H4 (cell line): ENCODE data around the gene PELI2. TPM values are rescaled to one million over a fixed set of nuclear protein-coding genes. Genes with fewer than 3 reads are reported as not detected.

Experiments
- DNase-seq: peaks from one replicate; pipeline ENCODE4 v3.0.0-alpha.2; 2015; ENCODE audit warnings: low spot score
- total RNA-seq: library from RNA; depleted of rRNA; stranded (reverse); fragments of >200 nt; shearing (Covaris generic); gene quantifications from 2 replicates; pipeline ENCODE4 v1.2.3, GENCODE V29; 2014; rRNA removed

PELI2 gene, protein sequence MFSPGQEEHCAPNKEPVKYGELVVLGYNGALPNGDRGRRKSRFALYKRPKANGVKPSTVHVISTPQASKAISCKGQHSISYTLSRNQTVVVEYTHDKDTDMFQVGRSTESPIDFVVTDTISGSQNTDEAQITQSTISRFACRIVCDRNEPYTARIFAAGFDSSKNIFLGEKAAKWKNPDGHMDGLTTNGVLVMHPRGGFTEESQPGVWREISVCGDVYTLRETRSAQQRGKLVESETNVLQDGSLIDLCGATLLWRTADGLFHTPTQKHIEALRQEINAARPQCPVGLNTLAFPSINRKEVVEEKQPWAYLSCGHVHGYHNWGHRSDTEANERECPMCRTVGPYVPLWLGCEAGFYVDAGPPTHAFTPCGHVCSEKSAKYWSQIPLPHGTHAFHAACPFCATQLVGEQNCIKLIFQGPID
- total RNA-seq, result 4.8 and 5.1 TPM in 2 replicates

DNA sequence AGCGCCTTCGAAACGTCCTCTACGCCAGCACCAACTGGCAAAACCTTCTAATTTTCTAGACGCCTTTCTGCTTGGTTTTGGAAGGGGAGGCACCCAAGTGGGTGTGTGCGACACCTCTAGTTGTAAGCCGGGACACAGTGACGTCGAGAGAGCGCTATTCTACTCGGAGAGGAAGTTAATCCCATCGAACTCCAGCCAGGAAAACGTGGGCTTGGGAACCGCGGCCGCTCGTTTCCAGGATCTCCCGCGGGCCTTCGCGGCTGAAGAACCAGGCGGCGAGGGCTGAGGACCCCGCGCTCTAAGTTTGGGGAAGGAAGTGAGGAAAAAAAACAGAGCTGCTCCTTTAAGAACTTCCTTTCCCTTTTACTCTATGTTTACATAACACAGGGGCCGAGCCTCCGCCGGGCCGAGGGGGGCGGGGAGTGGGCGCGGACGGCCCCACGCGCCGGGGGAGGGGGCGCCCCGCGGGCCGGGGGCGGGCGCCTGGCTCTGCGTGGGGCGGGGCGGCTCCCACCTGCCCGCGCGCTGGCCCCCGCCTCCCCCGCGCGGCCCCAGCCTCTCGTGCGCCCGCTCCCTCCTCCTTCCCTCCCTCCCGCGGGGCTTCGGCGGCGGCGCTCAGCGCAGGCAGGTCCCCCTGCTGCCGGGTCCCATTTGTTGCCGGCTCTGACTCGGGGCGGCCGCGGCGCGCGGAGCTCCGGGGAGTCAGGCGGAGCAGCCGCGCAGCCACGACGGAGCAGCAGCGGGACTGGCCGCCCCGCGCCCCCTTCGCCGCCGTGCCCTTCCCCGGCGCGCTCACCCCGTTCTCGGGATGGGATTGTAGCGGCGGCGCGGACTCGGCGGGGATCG is at the start of gene PELI2:
PELI2 (plus strand) TSS at position 647 of the 846 bp plus-strand sequence. CDS start 250 bp downstream, outside the sequence.
- peak; percentile 56 for DNase-seq

DNA sequence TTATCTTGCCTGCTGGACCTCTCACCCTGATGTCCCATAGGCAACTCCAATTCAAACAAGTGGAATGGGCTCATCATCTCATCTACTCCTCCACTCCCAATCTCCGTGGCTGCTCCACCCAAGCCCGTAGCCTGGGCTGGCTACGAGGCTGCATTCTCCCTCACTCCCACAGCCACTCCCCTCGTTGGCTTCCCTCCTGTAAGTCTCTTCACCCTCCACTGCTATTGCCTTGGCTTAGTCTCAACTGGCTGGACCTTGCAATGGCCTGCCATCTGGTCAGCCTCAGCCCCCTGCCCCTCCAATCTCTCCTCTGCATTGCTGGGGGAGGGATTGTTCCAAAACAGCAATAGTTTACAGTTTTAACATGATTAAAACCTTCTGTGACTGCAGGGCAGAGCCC is 44.4 kb upstream of the PELI2 start:
- DNase-seq, result no peak

DNA sequence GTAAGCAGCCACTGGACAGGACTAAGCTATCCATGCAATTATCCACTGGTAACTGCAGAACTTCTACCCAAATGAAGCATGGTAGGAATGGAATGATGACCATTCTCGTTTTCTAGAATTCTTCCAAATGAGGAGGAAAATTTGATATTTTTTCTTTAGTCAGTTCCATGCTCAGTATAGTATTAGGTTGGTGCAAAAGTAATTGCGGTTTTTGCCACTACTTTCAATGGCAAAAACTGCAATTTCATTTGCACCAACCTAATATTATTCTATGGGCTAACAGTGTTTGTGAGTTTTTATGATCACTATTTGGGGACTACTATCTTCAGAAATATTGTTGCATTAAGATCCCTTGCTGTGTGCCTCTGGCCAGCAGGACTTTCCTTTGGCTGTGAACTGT is 42.9 kb upstream of the PELI2 start:
- no peak for DNase-seq

DNA sequence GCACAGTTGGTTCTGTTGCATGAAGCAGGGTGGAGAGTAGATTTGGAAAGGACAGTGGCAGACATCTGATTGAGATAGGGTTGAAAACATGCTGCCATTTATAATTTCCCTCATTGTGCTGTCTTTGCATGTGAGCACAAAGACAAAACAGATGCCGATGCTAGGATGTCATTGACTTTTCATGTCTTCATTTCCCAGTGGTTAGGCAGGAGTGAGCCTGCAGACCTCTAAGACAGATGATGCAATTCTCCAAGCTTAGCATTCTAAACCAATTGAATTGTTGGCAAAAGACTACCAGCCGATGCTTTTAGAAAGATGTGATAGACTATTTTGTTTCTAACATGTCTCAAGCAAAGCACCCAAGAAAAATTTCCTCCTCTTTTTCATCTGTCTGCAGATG is 37.1 kb upstream of the PELI2 start:
- no peak for DNase-seq

DNA sequence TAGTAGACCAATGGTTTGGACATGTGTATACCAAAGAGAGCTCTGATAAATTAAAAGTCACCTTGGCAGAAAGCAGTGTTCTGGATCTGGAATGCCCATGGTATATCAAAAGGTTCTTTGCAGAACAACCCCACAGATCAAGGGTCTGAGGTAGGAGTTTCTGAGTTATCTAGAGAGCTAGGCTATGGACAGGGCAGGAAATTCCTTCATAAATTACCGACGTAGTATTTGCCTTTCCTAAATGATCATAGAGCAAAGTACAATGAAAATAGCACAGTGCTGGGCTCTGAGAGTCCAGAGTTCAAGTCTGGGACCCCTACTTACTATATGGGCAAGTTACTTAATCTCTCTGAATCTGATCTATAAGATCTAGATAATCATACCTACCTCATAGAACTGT is 35.3 kb upstream of the PELI2 start:
- no peak for DNase-seq

DNA sequence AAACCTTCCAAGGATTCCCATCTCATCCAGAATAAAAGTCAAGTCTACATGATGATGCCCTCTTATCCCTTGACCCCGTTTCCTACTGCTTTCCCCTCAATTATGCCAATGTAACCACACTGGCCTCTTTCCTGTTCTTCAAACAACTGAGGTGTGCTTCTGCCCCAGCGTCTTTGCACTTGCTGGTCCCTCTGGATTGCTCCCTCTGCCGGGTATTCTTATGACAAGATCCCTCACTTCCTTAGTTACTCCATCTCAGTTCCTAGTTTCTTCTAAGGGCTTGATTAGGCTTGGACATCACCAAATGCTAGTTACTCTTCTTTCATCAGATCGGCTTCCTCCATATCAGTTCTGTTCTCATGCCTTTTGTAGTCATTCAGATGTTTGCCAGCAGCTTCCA is 32.7 kb upstream of the PELI2 start:
- no peak for DNase-seq

DNA sequence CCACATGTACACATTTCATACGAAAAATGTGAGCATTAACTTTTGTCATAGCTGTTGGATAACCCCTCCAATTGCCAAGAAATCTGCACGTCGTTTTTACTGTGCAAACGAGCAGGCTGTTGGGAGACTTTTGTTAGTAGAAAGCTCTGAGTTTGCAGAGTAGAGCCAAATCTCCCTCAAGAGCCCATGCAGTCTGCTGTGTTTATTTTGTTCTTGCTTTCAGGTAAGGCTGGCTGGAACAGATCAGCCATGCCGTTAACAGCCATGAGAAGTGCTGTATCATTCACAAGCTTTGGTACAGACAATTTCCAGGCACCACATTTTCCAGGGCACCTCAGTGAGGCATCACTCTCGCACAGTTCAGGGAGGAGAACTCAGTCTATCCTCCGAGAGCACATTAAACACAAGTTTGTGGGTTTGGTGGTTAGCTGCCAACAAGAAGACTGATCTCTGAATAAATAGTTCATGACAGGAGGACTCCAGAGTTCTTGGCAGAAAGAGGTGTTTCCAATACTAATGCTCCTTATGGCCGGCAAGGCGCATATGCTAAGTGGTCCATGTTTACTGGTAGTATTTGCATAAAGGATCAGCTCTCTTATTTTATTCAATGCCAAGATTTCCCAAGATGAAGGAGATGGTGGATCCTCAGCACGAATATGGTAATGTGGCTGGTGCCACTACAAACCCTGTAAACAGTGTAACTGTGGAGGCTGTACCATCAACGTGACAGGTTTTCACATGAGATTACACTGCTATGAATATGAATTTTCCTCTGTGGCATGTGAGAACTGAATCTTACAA is 30.3 kb upstream of the PELI2 start:
- DNase-seq, result peak; percentile 77

DNA sequence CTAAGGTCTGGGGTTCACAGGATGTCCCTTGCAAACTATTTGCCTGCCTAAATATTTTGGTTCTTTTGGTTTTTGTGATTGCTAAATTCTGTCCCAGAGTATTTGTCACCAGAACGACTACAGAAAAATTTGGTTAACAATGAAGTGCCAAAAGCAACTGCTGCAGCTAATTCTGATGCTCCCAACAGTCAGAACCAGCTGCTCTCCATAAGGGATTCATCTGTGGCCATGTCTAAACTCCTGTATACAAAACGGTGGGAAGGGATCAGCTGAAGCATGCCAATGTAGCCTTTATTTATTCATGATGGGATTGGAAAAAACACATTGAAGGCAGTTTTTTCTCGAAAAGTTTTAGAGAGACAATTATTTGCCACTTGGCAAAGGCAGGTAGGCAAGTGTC is 29.3 kb upstream of the PELI2 start:
- peak; percentile 10 for DNase-seq

DNA sequence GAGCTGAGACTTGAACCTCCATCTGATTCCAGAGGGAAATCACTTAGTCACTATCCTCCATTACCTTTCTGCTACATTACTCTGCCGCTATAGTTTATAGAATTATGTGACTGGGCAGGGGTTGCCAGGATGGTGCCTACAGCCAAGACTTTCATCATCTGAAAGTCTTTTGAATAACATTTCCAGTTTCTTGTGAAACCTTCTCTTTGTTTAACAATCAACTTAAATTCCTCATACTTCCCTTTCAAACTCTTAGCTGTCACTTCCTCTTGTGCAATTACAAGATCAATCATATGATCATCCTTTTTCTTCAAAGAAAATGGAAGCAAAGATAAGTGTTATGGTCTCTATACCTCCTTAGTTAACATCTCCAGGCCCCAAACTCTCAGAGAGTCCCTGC is 25.4 kb upstream of the PELI2 start:
- no peak for DNase-seq

DNA sequence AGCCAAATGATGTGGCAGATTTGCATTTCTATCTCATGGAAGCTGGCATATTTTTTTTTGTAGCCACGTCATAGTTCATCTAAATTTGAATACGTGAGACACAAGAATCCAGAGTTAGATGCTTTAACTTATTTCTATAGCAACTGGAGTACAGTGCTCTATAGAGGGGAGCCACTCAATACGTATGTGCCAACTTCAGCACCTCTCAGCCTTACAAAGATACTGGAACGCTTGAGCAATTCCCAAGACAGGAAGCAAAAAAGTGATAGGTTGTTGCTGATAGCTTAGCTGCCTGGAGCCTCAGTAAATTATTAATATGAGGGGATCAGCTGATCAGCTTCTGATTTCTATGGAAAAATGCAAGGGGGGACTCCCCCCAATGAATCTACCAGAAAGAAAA is 24.1 kb upstream of the PELI2 start:
- DNase-seq, result no peak

DNA sequence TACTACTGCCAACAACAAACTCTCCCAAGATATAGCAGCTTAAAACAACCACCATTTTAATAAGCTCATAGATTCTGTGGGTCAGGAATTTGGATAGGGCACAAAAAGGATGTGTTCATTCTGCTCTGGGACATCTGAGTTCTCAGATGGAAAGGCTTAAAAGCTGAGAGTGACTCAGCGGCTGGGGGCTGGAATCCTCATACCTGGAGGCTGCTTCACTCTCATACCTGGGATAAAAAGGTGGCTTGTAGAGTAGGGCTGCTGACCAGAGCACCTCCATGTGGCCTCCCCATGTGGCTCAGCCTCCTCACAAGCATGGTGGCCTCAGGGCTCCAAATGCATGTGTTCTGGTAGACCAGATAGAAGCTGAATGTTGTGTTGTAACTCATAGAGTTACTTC is 20.2 kb upstream of the PELI2 start:
- DNase-seq, result no peak

DNA sequence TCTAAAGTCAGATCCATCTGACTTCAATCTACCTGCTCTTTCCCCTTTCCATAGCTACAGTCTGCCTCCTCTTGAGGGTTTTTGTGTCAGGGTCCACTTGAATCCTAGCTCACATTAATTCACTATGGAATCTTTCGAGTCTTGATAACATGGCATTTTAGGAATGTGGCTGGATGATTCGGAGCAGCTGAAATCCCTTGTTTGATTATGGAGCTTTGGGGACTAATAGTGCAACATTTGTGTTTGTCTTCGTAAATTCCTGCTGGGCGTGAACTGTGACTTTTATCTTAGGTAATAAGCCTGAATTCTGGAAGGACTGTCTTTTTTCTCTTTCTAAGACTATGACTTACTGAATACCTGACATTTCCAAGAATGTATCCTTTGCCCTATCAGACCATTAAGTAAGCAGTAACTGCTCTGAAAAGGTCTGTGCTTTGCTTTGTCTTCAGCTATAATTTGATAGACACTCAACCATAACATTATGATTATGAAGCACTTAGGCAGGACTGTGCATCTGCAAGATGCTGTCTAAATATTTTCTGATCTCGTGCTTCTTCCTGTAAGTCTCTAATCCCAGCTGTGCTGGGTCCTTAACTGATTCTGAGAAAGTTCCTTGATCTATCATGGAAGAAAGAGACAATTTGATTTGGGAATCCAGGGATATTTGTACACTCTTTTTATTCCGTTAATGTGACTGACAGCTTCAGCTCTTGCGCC is 19.0 kb upstream of the PELI2 start:
- DNase-seq, result no peak

DNA sequence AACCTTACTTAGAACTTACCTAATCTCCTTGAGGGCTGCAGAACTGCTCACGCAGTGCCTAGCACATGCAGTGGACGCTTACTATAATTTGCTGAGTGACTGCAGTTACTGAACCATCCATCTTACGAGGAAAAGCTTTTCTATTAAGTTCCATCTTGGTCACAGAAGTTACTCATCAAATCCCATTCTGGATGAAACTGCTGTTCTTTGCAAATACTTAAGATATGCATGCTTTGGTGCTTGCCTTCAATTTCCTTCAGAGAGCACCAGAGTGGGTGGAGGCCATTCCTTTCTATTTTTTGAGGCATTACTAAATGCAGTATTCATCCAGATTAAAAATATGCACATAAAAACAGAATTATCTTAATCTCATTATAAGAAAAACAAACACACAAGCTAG is 17.7 kb upstream of the PELI2 start:
- DNase-seq, result no peak

DNA sequence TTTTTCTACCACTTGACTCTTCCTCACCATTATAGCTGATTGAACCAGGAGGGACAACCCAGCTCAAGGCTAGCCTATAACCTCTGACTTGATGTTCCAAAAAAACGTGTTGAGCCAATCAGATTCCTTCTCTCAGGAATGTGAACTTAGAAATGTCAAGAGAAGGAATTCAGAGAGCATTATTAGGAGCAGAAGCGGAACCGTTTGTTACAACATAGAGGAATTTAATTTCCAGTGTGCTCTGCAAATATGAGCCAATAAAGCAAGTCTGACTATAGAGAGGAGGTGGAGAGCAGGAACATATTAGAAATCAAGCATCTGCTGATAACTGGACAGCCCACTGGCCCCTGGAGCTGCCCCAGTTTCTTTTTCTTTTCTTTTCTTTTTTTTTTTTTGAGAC is 15.3 kb upstream of the PELI2 start:
- DNase-seq, result no peak

DNA sequence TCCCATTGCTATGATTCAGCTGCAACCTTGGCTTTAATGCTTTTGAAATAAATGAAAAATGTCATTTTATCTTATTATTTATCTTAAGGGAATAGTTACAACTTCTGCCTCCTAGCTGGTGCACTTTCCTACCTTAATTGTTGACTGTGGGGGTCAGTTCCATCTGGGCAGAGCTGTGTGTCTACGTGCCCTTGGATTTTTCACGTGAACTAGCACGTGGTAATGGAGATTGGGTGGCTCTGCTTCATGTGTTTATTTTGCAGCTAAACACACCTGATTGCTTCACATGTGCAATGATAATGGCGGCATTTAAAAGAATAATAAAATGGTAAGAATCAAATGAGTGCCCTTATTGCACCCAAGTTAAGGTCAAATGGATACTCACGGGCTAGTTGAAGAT is 10.6 kb upstream of the PELI2 start:
- no peak for DNase-seq

DNA sequence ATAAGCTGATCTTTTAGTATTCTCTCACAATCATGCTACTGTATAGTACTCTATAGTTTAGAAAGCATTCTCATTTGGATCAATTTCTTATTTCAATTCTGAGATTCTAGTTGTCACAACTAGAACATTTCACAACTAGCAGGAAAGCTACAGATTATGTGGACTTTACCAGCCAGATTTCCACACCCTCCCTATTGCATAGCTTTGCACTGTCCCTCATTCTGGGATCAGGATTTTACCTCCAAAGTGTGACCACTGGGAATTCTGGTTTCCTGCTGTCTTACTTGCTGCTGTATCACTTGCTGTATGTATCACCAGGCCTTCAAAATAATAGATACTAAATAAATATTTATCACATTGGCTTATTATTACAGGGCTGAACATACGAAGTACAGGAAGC is 10.2 kb upstream of the PELI2 start:
- no peak for DNase-seq

DNA sequence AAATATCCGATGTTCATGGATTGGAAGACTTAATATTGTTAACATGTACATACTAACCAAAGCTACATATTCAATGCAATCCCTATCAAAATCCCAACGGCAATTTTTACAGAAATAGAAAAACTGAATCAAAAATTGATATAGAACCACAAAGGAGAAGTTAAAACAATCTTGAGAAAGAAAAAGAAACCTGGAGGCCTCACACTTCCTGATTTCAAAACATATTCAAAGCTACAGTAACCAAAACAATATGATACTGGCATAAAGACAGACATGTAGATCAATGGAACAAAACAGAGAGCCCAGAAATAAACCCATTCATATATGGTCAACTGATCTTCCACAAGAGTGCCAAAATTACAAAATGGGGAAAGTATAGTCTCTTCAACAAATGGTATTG is 5.4 kb upstream of the PELI2 start:
- DNase-seq, result no peak

DNA sequence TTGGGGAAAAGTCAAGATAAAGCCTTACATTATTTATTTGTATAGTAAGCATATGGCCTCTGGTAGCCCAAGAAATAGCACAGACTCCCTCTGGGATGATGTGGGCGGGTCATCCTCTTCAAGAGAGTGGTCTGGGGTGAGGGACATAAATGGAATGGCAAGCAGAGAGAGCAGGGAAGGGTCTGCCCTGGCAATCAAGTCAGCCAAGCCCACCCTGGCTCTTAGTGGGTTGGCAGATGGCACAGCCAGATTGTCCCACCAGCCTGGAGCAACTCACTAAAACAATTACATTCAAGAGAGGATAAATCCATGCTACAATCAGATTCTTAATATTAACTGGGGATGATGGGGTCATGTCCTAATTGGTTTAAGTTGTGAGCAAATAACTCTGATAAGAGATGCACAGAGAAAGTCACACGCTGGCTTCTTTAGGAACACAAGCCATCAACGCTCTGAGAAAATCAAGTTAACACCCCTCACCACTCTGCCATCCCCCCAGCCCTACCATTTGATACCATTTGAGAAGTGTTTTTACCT is 2.8 kb upstream of the PELI2 start:
- no peak for DNase-seq

DNA sequence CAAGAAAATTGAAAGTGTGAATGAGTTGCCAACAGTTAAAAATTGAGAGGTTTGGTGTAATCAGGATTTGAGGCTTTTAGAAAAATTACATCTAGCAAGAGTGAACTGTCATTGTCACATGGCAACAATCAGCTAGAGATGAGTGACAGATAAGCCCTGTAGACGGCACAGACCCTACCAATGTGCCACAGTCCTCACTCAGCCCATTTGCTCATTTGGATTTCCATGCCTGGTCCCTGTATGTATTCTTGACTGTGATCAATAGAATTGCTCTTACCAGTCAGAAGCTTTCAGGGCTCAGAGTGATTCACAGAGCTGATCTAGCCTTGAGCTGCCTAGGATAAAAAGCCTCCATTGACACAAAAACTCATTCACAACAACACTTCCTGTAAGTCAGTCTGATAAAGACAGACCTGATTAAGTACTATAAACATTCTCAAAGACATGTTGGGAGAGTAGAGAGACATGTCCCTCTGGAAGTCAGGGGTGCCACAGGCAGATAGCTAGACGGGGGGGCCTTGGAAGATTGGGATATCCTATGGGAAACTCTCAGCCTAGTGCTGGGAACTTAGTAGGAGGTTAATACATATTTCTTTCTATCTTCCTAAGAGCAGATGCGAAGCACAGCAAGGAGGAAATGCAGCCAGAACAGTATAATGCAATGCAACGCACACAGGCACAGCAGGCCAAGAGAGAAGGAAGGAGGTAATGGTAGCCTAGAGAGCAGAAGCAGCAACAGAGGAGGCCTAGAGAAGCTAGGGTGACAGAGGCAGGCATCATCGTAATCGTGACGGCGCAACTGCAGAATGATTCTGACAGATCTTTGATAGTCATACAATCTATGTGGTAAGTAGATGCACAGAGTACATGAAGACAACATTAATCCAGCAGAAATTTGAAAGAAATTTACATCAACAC is 2.0 kb upstream of the PELI2 start:
- DNase-seq, result no peak

DNA sequence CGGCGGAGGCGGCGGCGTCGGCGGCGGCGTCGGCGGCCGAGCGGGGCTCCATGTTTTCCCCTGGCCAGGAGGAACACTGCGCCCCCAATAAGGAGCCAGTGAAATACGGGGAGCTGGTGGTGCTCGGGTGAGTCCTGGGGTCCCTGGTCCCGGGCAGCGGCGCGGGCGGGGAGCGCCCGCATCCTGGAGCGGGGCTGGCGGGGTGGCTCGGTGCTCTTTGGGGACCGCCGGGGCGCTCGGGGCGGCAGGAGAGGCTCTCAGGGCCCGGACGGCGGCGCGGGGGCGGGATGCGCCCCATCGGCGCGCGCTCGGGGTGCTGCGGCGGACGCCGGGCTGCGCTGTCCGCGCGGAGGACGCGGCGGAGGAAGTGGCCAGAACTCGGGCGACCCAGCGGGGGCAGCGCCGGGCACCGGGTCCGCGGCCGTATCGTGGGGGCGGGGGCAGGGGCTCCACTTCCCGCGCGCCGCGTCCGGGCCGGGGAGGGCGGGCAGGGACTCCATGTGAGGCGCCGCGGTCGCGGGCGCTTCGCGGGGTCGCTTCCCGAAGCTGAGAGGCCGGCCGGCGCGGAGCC is 485 bp downstream of the PELI2 start:
- no peak for DNase-seq
